ENCODE data around the gene TMEM132D.

DNA sequence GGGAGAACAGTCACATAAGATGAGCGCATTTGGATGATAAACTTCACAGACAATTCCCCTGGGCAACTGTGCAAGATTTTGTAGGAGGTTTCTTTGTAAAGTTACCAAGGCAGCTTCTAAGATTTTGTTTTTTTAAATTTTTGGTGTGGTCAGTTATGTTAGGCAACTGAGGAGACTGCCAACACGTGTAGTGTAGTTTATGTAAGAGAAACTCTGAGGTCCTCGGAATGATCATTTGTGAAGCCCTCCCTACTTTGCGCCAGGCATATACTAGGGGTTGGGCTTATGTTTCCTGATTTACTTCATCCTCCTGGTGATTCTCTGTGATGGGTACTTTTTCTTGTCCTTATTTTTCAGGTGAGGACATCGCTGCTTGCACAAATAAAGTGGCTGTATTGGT is 433.6 kb downstream of the TMEM132D start:
- TF ChIP-seq GATA2 (IDR thresholded peaks at IDR 0.05; ENCODE audit: low read depth, low read length), result no peak
- TF ChIP-seq GATA3 (IDR thresholded peaks at IDR 0.05; ENCODE audit: low read depth, low read length), result no peak
